K562 (cell line): ENCODE measurements around the gene OR2B2. TPM values are rescaled to one million over a fixed set of nuclear protein-coding genes. Genes with fewer than 3 reads are reported as not detected.

Source experiments
- AFF4 ChIP-seq: sonication (generic); formaldehyde crosslinking; IDR thresholded peaks from 2 replicates; pipeline ENCODE4 v1.8.0; 2023; ENCODE audit warnings: mild to moderate bottlenecking, missing genetic modification reagents
- CBX1 ChIP-seq: sonication (generic); IDR thresholded peaks from 2 replicates; pipeline ENCODE4 v1.6.1; 2016; ENCODE audit warnings: antibody characterized with exemption, low read depth, mild to moderate bottlenecking
- CHCHD3 ChIP-seq: fragments of 250-450 bp; sonication (Bioruptor Pico); IDR thresholded peaks from 2 replicates; pipeline ENCODE4 v2.1.2; 2022; ENCODE audit warnings: mild to moderate bottlenecking
- DIDO1 ChIP-seq: fragments of 450-650 bp; IDR thresholded peaks from 2 replicates; pipeline ENCODE4 v1.6.1; 2016; ENCODE audit warnings: low read depth, missing biosample characterization, missing genetic modification characterization
- E2F6 ChIP-seq, 2 experiments: IDR thresholded peaks; 2 replicates each; pipeline ENCODE4 v1.6.1; 2011; ENCODE audit warnings: borderline replicate concordance in 1 of 2, control low read depth in 1 of 2, low read depth in 1 of 2, low read length in 1 of 2, mild to moderate bottlenecking in 1 of 2, mixed read lengths in 1 of 2, moderate library complexity in 1 of 2; ENCODE audit not compliant: insufficient read depth in 1 of 2, insufficient read length in 1 of 2, poor library complexity in 1 of 2, severe bottlenecking in 1 of 2; ENCODE audit errors: extremely low read depth in 1 of 2
- ILF3 ChIP-seq: fragments of 450-650 bp; IDR thresholded peaks from 2 replicates; pipeline ENCODE4 v1.6.1; 2018; ENCODE audit warnings: antibody characterized with exemption, mild to moderate bottlenecking, moderate library complexity, borderline replicate concordance
- KDM5B ChIP-seq: fragments of 200-600 bp; sonication (generic); IDR thresholded peaks from 2 replicates; pipeline ENCODE4 v1.6.1; 2012; ENCODE audit warnings: low read depth, mild to moderate bottlenecking, moderate library complexity, low read length, control low read depth, inconsistent platforms; ENCODE audit not compliant: insufficient replicate concordance
- KLF10 ChIP-seq: fragments of 250-450 bp; sonication (Bioruptor Pico); IDR thresholded peaks from 2 replicates; pipeline ENCODE4 v1.6.1; 2021; ENCODE audit warnings: matching md5 sums
- POLR2A ChIP-seq: fragments of 450-650 bp; conservative IDR thresholded peaks from 2 replicates; pipeline ENCODE4 v1.6.1; 2016
- PTBP1 ChIP-seq: fragments of 200-400 bp; formaldehyde crosslinking; IDR thresholded peaks from 2 replicates; pipeline ENCODE4 v1.6.1; 2017; ENCODE audit warnings: low read depth, low read length
- SUPT5H ChIP-seq: fragments of 450-650 bp; IDR thresholded peaks from 2 replicates; pipeline ENCODE4 v1.6.1; 2016
- TAF1 ChIP-seq: IDR thresholded peaks from 2 replicates; pipeline ENCODE4 v1.6.1; 2011; ENCODE audit warnings: mild to moderate bottlenecking, low read length, moderate library complexity; ENCODE audit not compliant: insufficient read depth, control insufficient read depth, severe bottlenecking; ENCODE audit errors: extremely low read depth
- THAP12 ChIP-seq: fragments of 250-450 bp; sonication (Bioruptor Pico); IDR thresholded peaks from 2 replicates; pipeline ENCODE4 v1.9.0; 2021; ENCODE audit warnings: mild to moderate bottlenecking, inconsistent platforms
- TSC22D4 ChIP-seq: fragments of 450-650 bp; IDR thresholded peaks from 2 replicates; pipeline ENCODE4 v1.6.1; 2016; ENCODE audit warnings: missing genetic modification characterization, missing biosample characterization, control low read depth
- YY1 ChIP-seq, 3 experiments: IDR thresholded peaks; 2 replicates each; pipeline ENCODE4 v1.6.1; 2011; ENCODE audit warnings: low read length in 2 of 3, mild to moderate bottlenecking in 2 of 3, moderate library complexity in 2 of 3, borderline replicate concordance in 1 of 3, control low read depth in 1 of 3, low read depth in 1 of 3; ENCODE audit not compliant: insufficient read depth in 3 of 3, insufficient replicate concordance in 2 of 3, control insufficient read depth in 1 of 3, insufficient read length in 1 of 3; ENCODE audit errors: extremely low read depth in 1 of 3
- ZFX ChIP-seq: sonication (generic); formaldehyde crosslinking; IDR thresholded peaks from 2 replicates; pipeline ENCODE4 v1.8.0; 2022; ENCODE audit warnings: mild to moderate bottlenecking, missing genetic modification reagents, moderate library complexity
- ZNF41 ChIP-seq: fragments of 250-450 bp; sonication (Bioruptor Pico); conservative IDR thresholded peaks from 2 replicates; pipeline ENCODE4 v1.4.0; 2020; ENCODE audit warnings: mild to moderate bottlenecking
- ZNF76 ChIP-seq: fragments of 250-450 bp; sonication (Bioruptor Pico); IDR thresholded peaks from 2 replicates; pipeline ENCODE4 v1.4.0; 2020; ENCODE audit warnings: mild to moderate bottlenecking, moderate library complexity, borderline replicate concordance
- polyA plus RNA-seq, 8 experiments: library from polyadenylated mRNA; depleted of rRNA in 4 of 8; stranded (reverse) in 5 of 8; unstranded in 3 of 8; fragments of >200 nt; fragmentation: Nextera tagmentation in 2 of 8; fragmentation: Illumina TruSeq in 1 of 8; extraction: Ambion mirVana in 2 of 8; extraction: Trizol in 1 of 8; gene quantifications; 2 replicates each; pipeline versions ENCODE4 v1.2.1 to v1.2.3, GENCODE V29; 2011 to 2014; ENCODE audit warnings: inconsistent platforms in 1 of 8, missing spikeins in 1 of 8
- total RNA-seq, 7 experiments: library from RNA; depleted of rRNA in 6 of 7; stranded (reverse); fragments of >200 nt in 6 of 7; fragmentation: Illumina TruSeq in 2 of 7; extraction: Trizol in 2 of 7; gene quantifications; 2 replicates each; pipeline versions ENCODE4 v1.2.1 to v1.2.3, GENCODE V29; 2011 to 2021; ENCODE audit warnings: low replicate concordance in 1 of 7

The OR2B2 gene
- total and polyA plus RNA-seq, 9 of the 15 experiments (the other 6 are each of a cell fraction or from before 2014, with no cell fraction given) = 0.24 TPM; not detected in 8

- TF ChIP-seq PTBP1 (0 out of 2 replicates have a peak, but pooled peaks have one; percentile 33), POLR2A (peak; percentile 69), TSC22D4 (tag) (no peak), THAP12 (no peak), ILF3 (no peak), TAF1 (peak; percentile 11), ZNF41 (CRISPR knock-in tag) (no peak), AFF4 (CRISPR knock-in tag) (peak; percentile 12; the same call in 1 of the 2 replicates), CBX1 (0 out of 2 replicates have a peak, but pooled peaks have one; percentile 12), DIDO1 (tag) (no peak), YY1 (IDR thresholded peaks at IDR 0.05; ENCODE audit: borderline replicate concordance in 1 of 3, control insufficient read depth in 1 of 3, extremely low read depth in 1 of 3, insufficient read depth in 3 of 3, insufficient read length in 1 of 3, insufficient replicate concordance in 2 of 3, low read depth in 1 of 3, low read length in 2 of 3) (peak in 1 of 3 experiments; percentile 25), ZNF76 (CRISPR knock-in tag) (no peak), ZFX (CRISPR knock-in tag) (0 out of 2 replicates have a peak, but pooled peaks have one; percentile 5), CHCHD3 (CRISPR knock-in tag) (peak; percentile 19; the same call in 1 of the 2 replicates), SUPT5H (peak; percentile 38), KDM5B (peak; percentile 36), E2F6 (IDR thresholded peaks at IDR 0.05; ENCODE audit: borderline replicate concordance in 1 of 2, extremely low read depth in 1 of 2, insufficient read depth in 1 of 2, insufficient read length in 1 of 2, low read depth in 1 of 2, low read length in 1 of 2, poor library complexity in 1 of 2, severe bottlenecking in 1 of 2) (no peak), KLF10 (CRISPR knock-in tag) (no peak)
These were observed 46.3 kb downstream of the OR2B2 start (continued) for GRCh38 chr6:27865850-27866356.
